BLaER1 (cell line): ENCODE measurements around the gene MRC1.

Experiments used
- H3K27ac ChIP-seq: shearing (Covaris generic); formaldehyde crosslinking; 2 replicates; pipeline ENCODE4 v1.8.1; 2022
- H3K27me3 ChIP-seq: shearing (Covaris generic); formaldehyde crosslinking; 2 replicates; pipeline ENCODE4 v1.8.1; 2022
- H3K36me3 ChIP-seq: shearing (Covaris generic); formaldehyde crosslinking; 2 replicates; pipeline ENCODE4 v1.8.1; 2022
- H3K4me1 ChIP-seq: shearing (Covaris generic); formaldehyde crosslinking; 2 replicates; pipeline ENCODE4 v1.8.1; 2022
- H3K4me2 ChIP-seq: shearing (Covaris generic); formaldehyde crosslinking; 2 replicates; pipeline ENCODE4 v1.8.1; 2022
- H3K4me3 ChIP-seq: shearing (Covaris generic); formaldehyde crosslinking; 2 replicates; pipeline ENCODE4 v1.8.1; 2022
- H3K9ac ChIP-seq: shearing (Covaris generic); formaldehyde crosslinking; 2 replicates; pipeline ENCODE4 v1.8.1; 2022
- H3K9me3 ChIP-seq: shearing (Covaris generic); formaldehyde crosslinking; 2 replicates; pipeline ENCODE4 v1.8.1; 2022
- H4K20me1 ChIP-seq: shearing (Covaris generic); formaldehyde crosslinking; 2 replicates; pipeline ENCODE4 v1.8.1; 2022
- Cebpa-rat ChIP-seq: shearing (Covaris generic); IDR thresholded peaks from 2 replicates; pipeline ENCODE4 v1.8.1; 2022

The MRC1 gene

DNA sequence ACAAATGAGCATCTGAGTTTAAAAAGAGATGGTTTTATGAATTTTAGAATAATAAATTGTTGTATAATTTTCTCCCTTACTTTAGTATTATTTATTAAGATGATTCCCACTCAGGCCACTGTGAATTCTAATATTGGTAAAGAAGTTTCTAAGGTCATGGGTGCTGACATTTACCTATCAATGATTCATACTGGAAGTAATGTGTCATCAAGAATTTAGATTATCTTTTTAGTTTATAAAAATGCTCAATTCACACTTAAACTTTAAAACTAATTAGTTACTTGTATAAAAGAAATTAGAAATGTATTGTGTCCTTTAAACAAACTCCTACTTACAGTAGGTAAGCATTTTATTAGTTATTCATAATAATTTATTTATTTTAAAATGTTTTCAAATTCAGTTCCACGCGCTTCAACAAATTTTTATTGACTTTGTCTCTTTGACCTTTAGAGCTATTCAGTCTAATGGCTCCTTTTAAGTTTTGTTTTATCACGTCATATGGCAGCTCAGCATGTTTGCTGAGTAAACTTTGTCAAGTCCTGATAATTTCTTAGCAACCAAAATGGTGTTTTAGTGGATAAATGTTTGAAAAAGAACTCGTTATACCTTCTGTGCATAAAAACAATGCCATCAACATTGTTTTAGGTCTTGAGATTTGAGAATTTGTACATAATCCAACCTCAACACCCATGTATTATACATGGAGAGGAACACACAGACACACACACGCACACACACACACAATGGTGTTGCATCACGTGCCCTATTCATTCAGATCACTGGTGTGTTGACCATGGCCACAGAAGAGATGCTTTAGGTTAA lies 15.1 kb upstream of the MRC1 start:
- Histone ChIP-seq H3K27me3 (no peaks in the 10 kb centered on the region), H3K4me1 (no peaks in the 10 kb centered on the region), H3K27ac (no peak overlapping the region), H3K4me2 (no peak overlapping the region), H3K9ac (no peak overlapping the region), H3K9me3 (0 out of 2 replicates have a peak, but pooled peaks cover 4% of the 10 kb centered on the region), H4K20me1 (no peaks in the 10 kb centered on the region), H3K4me3 (no peak overlapping the region), H3K36me3 (no peaks in the 10 kb centered on the region)
- TF ChIP-seq Cebpa-rat, result no peak

DNA sequence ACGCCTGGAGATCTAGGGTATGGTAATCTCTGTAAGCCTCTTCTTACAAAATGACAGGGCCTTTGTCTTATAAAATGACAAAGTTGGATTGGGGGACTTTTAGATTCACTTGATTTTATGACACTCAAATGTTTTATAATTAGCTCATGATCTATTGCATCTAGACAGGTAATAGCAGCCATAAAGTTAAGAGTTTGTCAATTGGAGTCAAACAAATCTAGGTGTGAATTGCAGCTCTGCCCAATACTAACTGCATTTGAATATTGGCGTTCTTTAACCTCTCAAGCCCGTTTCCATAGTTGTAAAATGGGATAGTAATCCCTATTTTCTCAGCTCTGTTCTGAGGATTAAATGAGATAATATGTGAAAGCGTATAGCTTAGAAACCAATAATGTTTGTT lies 14.1 kb upstream of the MRC1 start:
- H3K36me3 ChIP-seq, result no peaks in the 10 kb centered on the region
- H3K9me3 ChIP-seq, result 0 out of 2 replicates have a peak, but pooled peaks cover 4% of the 10 kb centered on the region
- H3K4me3 ChIP-seq, result no peak overlapping the region
- TF ChIP-seq Cebpa-rat, result no peak
- H3K27me3 ChIP-seq, result no peaks in the 10 kb centered on the region
- no peak overlapping the region for H3K4me2 ChIP-seq
- no peaks in the 10 kb centered on the region for H3K4me1 ChIP-seq
- no peak overlapping the region for H3K27ac ChIP-seq
- H3K9ac ChIP-seq, result no peak overlapping the region
- no peaks in the 10 kb centered on the region for H4K20me1 ChIP-seq

DNA sequence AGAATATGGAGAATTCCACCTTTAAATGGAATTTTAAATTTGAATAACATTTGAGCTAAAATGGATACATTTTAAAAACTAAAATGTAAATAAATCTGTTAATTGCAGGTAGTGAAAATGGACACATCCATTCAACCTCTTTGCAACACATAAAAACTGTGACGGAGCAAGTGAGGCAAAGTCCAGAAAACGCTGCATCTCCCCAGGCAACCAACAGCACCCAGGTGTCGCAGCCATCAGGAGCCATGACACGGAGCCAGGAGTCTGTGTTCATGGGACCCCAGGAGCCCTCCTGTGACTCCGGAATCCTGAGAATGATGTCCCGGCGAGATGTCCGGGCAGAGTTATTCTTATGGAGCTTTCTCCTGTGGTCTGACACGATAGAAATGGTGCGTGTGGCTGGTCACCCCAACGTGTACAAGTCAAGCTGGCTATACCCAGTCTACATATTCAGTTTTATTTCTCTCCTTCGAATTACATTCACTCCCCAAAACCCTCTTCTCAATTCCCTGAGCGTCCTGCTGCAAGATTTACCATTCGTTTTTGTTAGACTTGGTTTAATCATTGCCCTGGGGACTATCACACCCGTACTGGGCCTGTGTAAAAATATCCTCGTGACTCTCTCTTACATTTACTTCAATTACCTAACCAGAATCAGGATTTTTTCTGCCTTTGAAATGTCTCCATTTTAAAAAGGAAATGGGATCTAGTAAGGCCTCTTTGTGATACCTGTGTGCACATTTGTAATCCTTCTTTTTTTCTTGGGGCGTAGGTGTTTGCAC lies 13.1 kb upstream of the MRC1 start:
- H3K36me3 ChIP-seq, result no peaks in the 10 kb centered on the region
- 0 out of 2 replicates have a peak, but pooled peaks cover 4% of the 10 kb centered on the region for H3K9me3 ChIP-seq
- no peaks in the 10 kb centered on the region for H3K4me1 ChIP-seq
- H3K27ac ChIP-seq, result no peak overlapping the region
- H3K9ac ChIP-seq, result no peak overlapping the region
- no peak overlapping the region for H3K4me3 ChIP-seq
- no peak for TF ChIP-seq Cebpa-rat
- H3K27me3 ChIP-seq, result no peaks in the 10 kb centered on the region
- no peaks in the 10 kb centered on the region for H4K20me1 ChIP-seq
- H3K4me2 ChIP-seq, result no peak overlapping the region

GRCh38 chr10:17801507-17801906 lies 7.6 kb upstream of the MRC1 start:
- H3K4me1 ChIP-seq, result peaks cover 14% of the 10 kb centered on the region
- no peak overlapping the region for H3K27ac ChIP-seq
- H3K36me3 ChIP-seq, result no peaks in the 10 kb centered on the region
- no peak for TF ChIP-seq Cebpa-rat
- no peak overlapping the region for H3K4me2 ChIP-seq
- H3K27me3 ChIP-seq, result no peaks in the 10 kb centered on the region
- peaks cover 9% of the 10 kb centered on the region; the same call in 1 of the 2 replicates for H3K9me3 ChIP-seq
- H3K4me3 ChIP-seq, result no peak overlapping the region
- no peaks in the 10 kb centered on the region for H4K20me1 ChIP-seq
- H3K9ac ChIP-seq, result no peak overlapping the region

DNA sequence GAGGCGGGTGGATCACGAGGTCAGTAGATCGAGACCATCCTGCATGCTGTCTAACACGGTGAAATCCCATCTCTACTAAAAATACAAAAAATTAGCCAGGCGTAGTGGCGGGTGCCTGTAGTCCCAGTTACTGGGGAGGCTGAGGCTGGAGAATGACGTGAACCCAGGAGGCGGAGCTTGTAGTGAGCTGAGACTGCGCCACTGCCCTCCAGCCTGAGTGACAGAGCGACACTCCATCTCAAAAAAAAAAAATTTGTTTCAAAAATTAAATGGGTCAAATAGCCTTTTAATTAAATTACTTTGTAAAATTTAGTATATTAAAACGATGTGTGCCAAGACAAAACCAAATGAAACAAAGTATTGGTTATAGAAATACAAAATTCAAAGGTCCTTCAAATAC lies 6.8 kb upstream of the MRC1 start:
- TF ChIP-seq Cebpa-rat, result no peak
- no peak overlapping the region for H3K9ac ChIP-seq
- H3K36me3 ChIP-seq, result no peaks in the 10 kb centered on the region
- H3K27me3 ChIP-seq, result no peaks in the 10 kb centered on the region
- no peak overlapping the region for H3K27ac ChIP-seq
- peaks cover 5% of the 10 kb centered on the region; the same call in 1 of the 2 replicates for H3K9me3 ChIP-seq
- no peaks in the 10 kb centered on the region for H4K20me1 ChIP-seq
- H3K4me2 ChIP-seq, result no peak overlapping the region
- no peak overlapping the region for H3K4me3 ChIP-seq
- peaks cover 17% of the 10 kb centered on the region for H3K4me1 ChIP-seq

DNA sequence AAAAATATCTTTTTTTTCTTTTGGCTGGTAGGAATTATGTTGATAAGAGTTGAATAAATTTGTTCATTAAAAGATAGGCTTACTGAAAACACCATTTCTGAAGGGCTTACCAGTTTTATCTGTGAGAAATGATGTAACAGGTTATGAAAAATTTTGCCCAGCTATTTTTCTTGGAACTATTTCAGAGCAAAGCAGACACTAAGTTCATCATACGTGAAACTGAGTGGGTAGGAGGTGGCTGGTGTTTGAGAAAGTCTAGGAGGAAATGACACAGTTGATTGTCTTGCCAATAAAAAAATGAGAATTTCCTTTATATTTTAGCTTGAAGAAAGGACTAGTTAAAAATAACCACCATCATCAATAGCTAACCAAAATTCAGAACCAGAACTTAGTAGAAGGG lies 6.2 kb upstream of the MRC1 start:
- no peak overlapping the region for H3K9ac ChIP-seq
- no peak overlapping the region for H3K27ac ChIP-seq
- H3K4me3 ChIP-seq, result no peak overlapping the region
- peaks cover 17% of the 10 kb centered on the region for H3K4me1 ChIP-seq
- no peaks in the 10 kb centered on the region for H3K36me3 ChIP-seq
- no peak overlapping the region for H3K4me2 ChIP-seq
- peaks cover 5% of the 10 kb centered on the region; the same call in 1 of the 2 replicates for H3K9me3 ChIP-seq
- TF ChIP-seq Cebpa-rat, result no peak
- H3K27me3 ChIP-seq, result no peaks in the 10 kb centered on the region
- H4K20me1 ChIP-seq, result no peaks in the 10 kb centered on the region

GRCh38 chr10:17805330-17805729 lies 3.8 kb upstream of the MRC1 start:
- Histone ChIP-seq H3K4me1 (peaks cover 38% of the 10 kb centered on the region), H3K27me3 (no peaks in the 10 kb centered on the region), H3K4me2 (peak overlapping the region; percentile 57), H3K36me3 (no peaks in the 10 kb centered on the region), H3K4me3 (no peak overlapping the region), H3K9ac (no peak overlapping the region), H4K20me1 (no peaks in the 10 kb centered on the region), H3K27ac (no peak overlapping the region), H3K9me3 (peaks cover 5% of the 10 kb centered on the region; the same call in 1 of the 2 replicates)
- no peak for TF ChIP-seq Cebpa-rat

DNA sequence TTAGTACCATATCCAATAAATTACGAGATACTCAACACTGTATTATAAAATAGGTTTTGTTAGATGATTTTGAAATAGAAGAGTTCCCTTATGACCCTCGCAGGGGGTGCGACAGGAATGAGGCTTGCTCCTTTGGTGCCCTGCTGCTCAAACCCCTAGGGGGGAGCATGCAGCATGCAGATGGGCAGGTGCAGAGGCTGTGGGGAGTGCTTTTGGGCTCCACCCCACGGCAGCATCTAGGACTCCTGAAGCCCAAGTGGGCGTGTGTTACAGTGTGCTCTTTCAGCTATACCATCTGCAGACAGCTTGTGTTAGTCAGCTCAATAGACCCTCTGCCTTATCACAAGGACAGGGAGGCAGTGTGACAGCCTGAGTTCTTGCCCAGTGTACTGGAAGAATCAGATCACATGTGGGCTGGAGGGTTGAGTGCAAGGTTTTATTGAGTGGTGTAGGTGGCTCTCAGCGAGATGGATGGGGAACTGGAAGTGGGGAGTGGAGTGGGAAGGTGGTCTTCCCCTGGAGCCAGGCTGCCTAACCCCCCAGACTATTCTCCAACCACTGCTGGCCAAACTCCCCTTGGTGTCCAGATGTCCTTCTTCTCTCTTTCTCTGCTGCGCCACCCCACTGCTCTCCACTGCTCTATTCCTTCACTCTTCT lies 3.1 kb upstream of the MRC1 start:
- H3K27ac ChIP-seq, result no peak overlapping the region
- no peaks in the 10 kb centered on the region for H4K20me1 ChIP-seq
- no peak overlapping the region for H3K4me3 ChIP-seq
- H3K4me1 ChIP-seq, result peaks cover 40% of the 10 kb centered on the region
- peaks cover 5% of the 10 kb centered on the region; the same call in 1 of the 2 replicates for H3K9me3 ChIP-seq
- TF ChIP-seq Cebpa-rat, result no peak
- H3K9ac ChIP-seq, result no peak overlapping the region
- peak overlapping the region; percentile 57 for H3K4me2 ChIP-seq
- H3K27me3 ChIP-seq, result no peaks in the 10 kb centered on the region
- no peaks in the 10 kb centered on the region for H3K36me3 ChIP-seq

DNA sequence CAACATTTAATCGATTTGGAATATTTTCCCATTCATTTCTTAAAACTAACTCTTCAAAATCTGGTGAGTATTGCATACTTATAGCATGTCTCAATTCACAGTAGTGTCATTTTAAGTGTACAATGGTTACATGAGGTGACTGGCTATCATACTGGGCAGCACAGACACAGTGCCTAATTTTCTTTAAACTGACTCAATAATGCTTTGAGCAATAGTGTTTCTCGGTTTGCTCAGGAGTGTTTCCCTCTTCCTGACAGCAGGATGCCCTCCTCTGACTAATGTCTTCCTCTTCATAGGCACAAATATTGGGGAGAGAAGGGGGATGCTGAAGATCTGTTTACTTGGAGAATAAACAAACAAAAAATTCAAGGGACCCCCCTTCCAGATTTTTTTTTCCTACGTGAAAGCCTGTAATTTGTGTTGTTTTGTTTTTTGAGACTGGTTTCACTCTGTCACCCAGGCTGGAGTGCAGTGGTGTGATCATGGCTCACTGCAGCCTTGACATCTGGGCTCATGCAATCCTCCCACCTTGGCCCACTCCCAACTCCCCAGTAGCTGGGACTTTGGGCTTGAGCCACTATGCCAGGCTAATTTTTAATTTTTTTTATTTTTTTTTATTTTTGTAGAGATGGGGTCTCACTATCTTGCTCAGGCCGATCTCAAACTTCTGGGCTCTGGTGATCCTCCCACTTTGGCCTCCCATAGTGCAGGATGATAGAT lies 2.2 kb downstream of the MRC1 start:
- Histone ChIP-seq H3K4me3 (no peak overlapping the region), H3K27me3 (no peaks in the 10 kb centered on the region), H4K20me1 (no peaks in the 10 kb centered on the region), H3K36me3 (no peaks in the 10 kb centered on the region), H3K9me3 (no peaks in the 10 kb centered on the region), H3K9ac (no peak overlapping the region), H3K27ac (no peak overlapping the region), H3K4me1 (peaks cover 27% of the 10 kb centered on the region), H3K4me2 (no peak overlapping the region)
- no peak for TF ChIP-seq Cebpa-rat
